K562 (cell line): ENCODE measurements around the gene DPEP2. TPM values are rescaled to one million over a fixed set of nuclear protein-coding genes. Genes with fewer than 3 reads are reported as not detected.
A peak's percentile ranks its signal among the peaks of the same experiment; 100 is the strongest.

ENCODE experiments used
- ATAC-seq: fragments of 200-7000 bp; cut with Tn5 transposase; 3 replicates; pipeline ENCODE4 v1.9.1; 2020; ENCODE audit warnings: moderate library complexity
- BruUV-seq: library from RNA; stranded (reverse); fragments of 400-500 nt; replicated peaks from 2 replicates; lab custom pipeline; 2021; lab: Mats Ljungman, UMichigan
- CTCF ChIA-PET: fragments of 300-600 bp; formaldehyde crosslinking; extraction: SDS; loops from one replicate; lab custom pipeline; 2021; ENCODE audit warnings: low intra/inter-chr PET ratio; lab: Yijun Ruan, JAX
- POLR2A ChIA-PET: fragments of 300-600, 350-650 bp; sonication (Branson Sonifier 250); formaldehyde crosslinking; extraction: SDS; loops from one replicate; lab custom pipeline; 2021; ENCODE audit warnings: antibody characterized with exemption, inconsistent platforms; lab: Yijun Ruan, JAX
- DNase-seq, 4 experiments: peaks; one replicate each; pipeline versions ENCODE4 v3.0.0 to v3.0.0-alpha.2; 2011 to 2018; ENCODE audit warnings: low spot score in 3 of 4, mixed read lengths in 3 of 4; ENCODE audit errors: extremely low read depth in 1 of 4
- FAIRE-seq: peaks from 2 replicates; lab custom pipeline; 2011; peaks lifted over from hg19 to GRCh38; lab: Jason Lieb, UNC
- H2AFZ ChIP-seq: 2 replicates; pipeline ENCODE4 v1.6.0; 2011; ENCODE audit warnings: low read depth, low read length, control low read depth, inconsistent platforms
- H3K27ac ChIP-seq: fragments of 200-600 bp; 3 replicates; pipeline ENCODE4 v1.8.0; 2011; ENCODE audit warnings: low read depth, mild to moderate bottlenecking, control low read depth, inconsistent platforms, low read length, moderate library complexity, mixed read lengths; ENCODE audit errors: extremely low read depth
- H3K27me3 ChIP-seq, 2 experiments: fragments of 300-600 bp in 1 of 2; 2 replicates in 1 of 2; 3 replicates in 1 of 2; pipeline versions ENCODE4 v1.6.0 to v1.8.0; 2011; ENCODE audit warnings: inconsistent platforms in 2 of 2, low read length in 2 of 2, mild to moderate bottlenecking in 1 of 2, mixed read lengths in 1 of 2, moderate library complexity in 1 of 2; ENCODE audit not compliant: control insufficient read depth in 2 of 2, insufficient read depth in 2 of 2
- H3K36me3 ChIP-seq: fragments of 300-600 bp; 3 replicates; pipeline ENCODE4 v1.8.0; 2011; ENCODE audit warnings: mild to moderate bottlenecking, low read length, inconsistent platforms; ENCODE audit not compliant: control insufficient read depth, insufficient read depth
- H3K4me1 ChIP-seq, 2 experiments: fragments of 200-600 bp in 1 of 2; replicated peaks in 1 of 2; 2 replicates in 1 of 2; 3 replicates in 1 of 2; pipeline versions ENCODE4 v1.5.1 to v1.8.0; 2011; ENCODE audit warnings: inconsistent platforms in 2 of 2, low read length in 2 of 2, mild to moderate bottlenecking in 1 of 2, mixed read lengths in 1 of 2, moderate library complexity in 1 of 2; ENCODE audit not compliant: control insufficient read depth in 2 of 2, insufficient read depth in 2 of 2
- H3K4me2 ChIP-seq: 2 replicates; pipeline ENCODE4 v1.6.1; 2011; ENCODE audit warnings: low read length, control low read depth, inconsistent platforms, mixed read lengths; ENCODE audit not compliant: insufficient read depth
- H3K4me3 ChIP-seq: fragments of 200-600 bp; sonication (generic), shearing (Covaris generic); 2 replicates; pipeline ENCODE4 v1.5.1; 2016; ENCODE audit warnings: control low read depth, inconsistent platforms
- H3K79me2 ChIP-seq: fragments of 200-600 bp; 3 replicates; pipeline ENCODE4 v1.8.0; 2011; ENCODE audit warnings: low read length, inconsistent platforms; ENCODE audit not compliant: control insufficient read depth, insufficient read depth
- H3K9ac ChIP-seq, 2 experiments: 2 replicates each; pipeline versions ENCODE4 v1.6.0 to v1.6.1; 2011; ENCODE audit warnings: low read depth in 2 of 2, low read length in 2 of 2, control low read depth in 1 of 2, inconsistent platforms in 1 of 2, mild to moderate bottlenecking in 1 of 2, mixed read lengths in 1 of 2; ENCODE audit not compliant: insufficient read depth in 1 of 2
- H3K9me1 ChIP-seq: one replicate; pipeline ENCODE4 v1.6.0; 2011; ENCODE audit warnings: inconsistent platforms, mild to moderate bottlenecking, low read length, moderate library complexity; ENCODE audit not compliant: control insufficient read depth, insufficient read depth
- H3K9me3 ChIP-seq: replicated peaks from 2 replicates; pipeline ENCODE4 v1.5.1; 2011; ENCODE audit warnings: low read depth, low read length, inconsistent platforms; ENCODE audit not compliant: control insufficient read depth, insufficient read depth
- H4K20me1 ChIP-seq: replicated peaks from 2 replicates; pipeline ENCODE4 v1.6.1; 2011; ENCODE audit warnings: low read length, inconsistent platforms, mixed read lengths; ENCODE audit not compliant: control insufficient read depth, insufficient read depth
- GABPB2 ChIP-seq: fragments of 250-450 bp; sonication (Bioruptor Pico); conservative IDR thresholded peaks from 2 replicates; pipeline ENCODE4 v1.5.1; 2021; ENCODE audit warnings: mild to moderate bottlenecking
- HDAC6 ChIP-seq: IDR thresholded peaks from 2 replicates; pipeline ENCODE4 v1.6.1; 2012; ENCODE audit warnings: low read depth, mild to moderate bottlenecking, control low read depth, inconsistent platforms, low read length, moderate library complexity
- TBL1XR1 ChIP-seq, 2 experiments: IDR thresholded peaks; 2 replicates each; pipeline ENCODE4 v1.6.1; 2012; ENCODE audit warnings: improper control_type of control experiment in 2 of 2, low read length in 2 of 2, mild to moderate bottlenecking in 1 of 2
- WGBS: fragments of 100-300 bp; shearing (Covaris generic); methylation state at CpG from one replicate; pipeline ENCODE4 v1.1.6; 2016; ENCODE audit warnings: low coverage, mixed read lengths; ENCODE audit not compliant: insufficient coverage; ENCODE audit errors: missing lambda C conversion rate; 5-methylcytosine and 5-hydroxymethylcytosine counted together
- in situ Hi-C: fragments of 300-500 bp; cut with MboI; formaldehyde crosslinking; loops from 4 replicates; pipeline ENCODE4 v1.15.0; 2018; ENCODE audit warnings: inconsistent platforms, mixed read lengths
- intact Hi-C: fragments of 100-400 bp; cut with micrococcal nuclease; formaldehyde crosslinking; loops from 2 replicates; pipeline ENCODE4 v1.14.2; 2022
- polyA plus RNA-seq, 8 experiments: library from polyadenylated mRNA; depleted of rRNA in 4 of 8; stranded (reverse) in 5 of 8; unstranded in 3 of 8; fragments of >200 nt; fragmentation: Nextera tagmentation in 2 of 8; fragmentation: Illumina TruSeq in 1 of 8; extraction: Ambion mirVana in 2 of 8; extraction: Trizol in 1 of 8; gene quantifications; 2 replicates each; pipeline versions ENCODE4 v1.2.1 to v1.2.3, GENCODE V29; 2011 to 2014; ENCODE audit warnings: inconsistent platforms in 1 of 8, missing spikeins in 1 of 8
- total RNA-seq, 7 experiments: library from RNA; depleted of rRNA in 6 of 7; stranded (reverse); fragments of >200 nt in 6 of 7; fragmentation: Illumina TruSeq in 2 of 7; extraction: Trizol in 2 of 7; gene quantifications; 2 replicates each; pipeline versions ENCODE4 v1.2.1 to v1.2.3, GENCODE V29; 2011 to 2021; ENCODE audit warnings: low replicate concordance in 1 of 7
- TF ChIP-seq, protein P1 (sequence below): fragments of 450-650 bp; IDR thresholded peaks from 2 replicates; pipeline ENCODE4 v1.6.1; 2016; ENCODE audit warnings: mild to moderate bottlenecking, moderate library complexity
- TF ChIP-seq, protein P2 (sequence below): sonication (generic); formaldehyde crosslinking; IDR thresholded peaks from 2 replicates; pipeline ENCODE4 v1.8.1; 2023; ENCODE audit warnings: missing genetic modification reagents, mild to moderate bottlenecking, borderline replicate concordance

DPEP2 gene
- total and polyA plus RNA-seq, 9 of the 15 experiments (the other 6 are each of a cell fraction or from before 2014, with no cell fraction given) = 0.14 to 1.2 (median 0.38) TPM

DNA sequence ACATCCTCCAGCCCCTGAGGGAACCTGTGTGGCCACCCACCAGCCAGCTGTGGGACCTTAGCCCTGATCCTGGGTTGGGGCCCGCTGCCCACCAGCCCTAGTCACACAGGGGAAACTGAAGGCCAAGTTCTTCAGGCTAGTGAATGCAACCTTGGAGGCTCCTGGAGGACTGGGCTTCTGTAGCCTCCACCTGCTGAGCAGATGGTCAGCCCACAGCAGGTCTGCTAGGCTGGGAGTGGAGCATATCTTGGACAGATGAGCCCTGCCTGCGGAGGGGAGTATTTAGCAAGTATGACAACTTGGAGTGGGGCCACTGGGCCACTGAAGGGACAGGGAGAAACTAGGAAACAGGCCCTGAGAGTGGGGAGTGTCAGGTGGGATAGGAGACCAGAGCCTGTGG, 23.1 kb downstream of the DPEP2 start:
- no peaks in the 10 kb centered on the region for H3K79me2 ChIP-seq
- H3K9me1 ChIP-seq = no peaks in the 10 kb centered on the region
- FAIRE-seq (no peak), ATAC-seq (peak; percentile 64), DNase-seq (no peak)
- intact Hi-C loops (no loop called here), in situ Hi-C loops (no loop called here)
- peaks cover 0 to 16% of the 10 kb centered on the region in 2 experiments; a peak in 3 of 5 replicates for H3K4me1 ChIP-seq
- no peak overlapping the region; the same call in 1 of the 2 replicates for H3K4me2 ChIP-seq
- CTCF ChIA-PET = no interaction called here
- POLR2A ChIA-PET = interaction anchor here (0.5 kb wide), 1 partner anchor 270 kb away, joined by 3 read pairs; no protein-coding TSS in a partner anchor
- no peaks in the 10 kb centered on the region for H3K36me3 ChIP-seq
- peaks cover 0 to 4% of the 10 kb centered on the region in 2 experiments; a peak in 1 of 5 replicates for H3K27me3 ChIP-seq
- BruUV-seq = no TSS peak
- H4K20me1 ChIP-seq = no peaks in the 10 kb centered on the region
- H3K9me3 ChIP-seq = no peaks in the 10 kb centered on the region
- 43% methylated on average over 2 of the region's 2 CpGs for WGBS
- 0 out of 2 replicates have a peak overlapping the region, but pooled peaks have one; percentile 67 for H2AFZ ChIP-seq
- peak overlapping the region in 1 of 2 experiments; percentile 68; a peak in 1 of 4 replicates for H3K9ac ChIP-seq
- H3K4me3 ChIP-seq = no peak overlapping the region
- H3K27ac ChIP-seq = no peak overlapping the region
- TF ChIP-seq, protein P1, sequence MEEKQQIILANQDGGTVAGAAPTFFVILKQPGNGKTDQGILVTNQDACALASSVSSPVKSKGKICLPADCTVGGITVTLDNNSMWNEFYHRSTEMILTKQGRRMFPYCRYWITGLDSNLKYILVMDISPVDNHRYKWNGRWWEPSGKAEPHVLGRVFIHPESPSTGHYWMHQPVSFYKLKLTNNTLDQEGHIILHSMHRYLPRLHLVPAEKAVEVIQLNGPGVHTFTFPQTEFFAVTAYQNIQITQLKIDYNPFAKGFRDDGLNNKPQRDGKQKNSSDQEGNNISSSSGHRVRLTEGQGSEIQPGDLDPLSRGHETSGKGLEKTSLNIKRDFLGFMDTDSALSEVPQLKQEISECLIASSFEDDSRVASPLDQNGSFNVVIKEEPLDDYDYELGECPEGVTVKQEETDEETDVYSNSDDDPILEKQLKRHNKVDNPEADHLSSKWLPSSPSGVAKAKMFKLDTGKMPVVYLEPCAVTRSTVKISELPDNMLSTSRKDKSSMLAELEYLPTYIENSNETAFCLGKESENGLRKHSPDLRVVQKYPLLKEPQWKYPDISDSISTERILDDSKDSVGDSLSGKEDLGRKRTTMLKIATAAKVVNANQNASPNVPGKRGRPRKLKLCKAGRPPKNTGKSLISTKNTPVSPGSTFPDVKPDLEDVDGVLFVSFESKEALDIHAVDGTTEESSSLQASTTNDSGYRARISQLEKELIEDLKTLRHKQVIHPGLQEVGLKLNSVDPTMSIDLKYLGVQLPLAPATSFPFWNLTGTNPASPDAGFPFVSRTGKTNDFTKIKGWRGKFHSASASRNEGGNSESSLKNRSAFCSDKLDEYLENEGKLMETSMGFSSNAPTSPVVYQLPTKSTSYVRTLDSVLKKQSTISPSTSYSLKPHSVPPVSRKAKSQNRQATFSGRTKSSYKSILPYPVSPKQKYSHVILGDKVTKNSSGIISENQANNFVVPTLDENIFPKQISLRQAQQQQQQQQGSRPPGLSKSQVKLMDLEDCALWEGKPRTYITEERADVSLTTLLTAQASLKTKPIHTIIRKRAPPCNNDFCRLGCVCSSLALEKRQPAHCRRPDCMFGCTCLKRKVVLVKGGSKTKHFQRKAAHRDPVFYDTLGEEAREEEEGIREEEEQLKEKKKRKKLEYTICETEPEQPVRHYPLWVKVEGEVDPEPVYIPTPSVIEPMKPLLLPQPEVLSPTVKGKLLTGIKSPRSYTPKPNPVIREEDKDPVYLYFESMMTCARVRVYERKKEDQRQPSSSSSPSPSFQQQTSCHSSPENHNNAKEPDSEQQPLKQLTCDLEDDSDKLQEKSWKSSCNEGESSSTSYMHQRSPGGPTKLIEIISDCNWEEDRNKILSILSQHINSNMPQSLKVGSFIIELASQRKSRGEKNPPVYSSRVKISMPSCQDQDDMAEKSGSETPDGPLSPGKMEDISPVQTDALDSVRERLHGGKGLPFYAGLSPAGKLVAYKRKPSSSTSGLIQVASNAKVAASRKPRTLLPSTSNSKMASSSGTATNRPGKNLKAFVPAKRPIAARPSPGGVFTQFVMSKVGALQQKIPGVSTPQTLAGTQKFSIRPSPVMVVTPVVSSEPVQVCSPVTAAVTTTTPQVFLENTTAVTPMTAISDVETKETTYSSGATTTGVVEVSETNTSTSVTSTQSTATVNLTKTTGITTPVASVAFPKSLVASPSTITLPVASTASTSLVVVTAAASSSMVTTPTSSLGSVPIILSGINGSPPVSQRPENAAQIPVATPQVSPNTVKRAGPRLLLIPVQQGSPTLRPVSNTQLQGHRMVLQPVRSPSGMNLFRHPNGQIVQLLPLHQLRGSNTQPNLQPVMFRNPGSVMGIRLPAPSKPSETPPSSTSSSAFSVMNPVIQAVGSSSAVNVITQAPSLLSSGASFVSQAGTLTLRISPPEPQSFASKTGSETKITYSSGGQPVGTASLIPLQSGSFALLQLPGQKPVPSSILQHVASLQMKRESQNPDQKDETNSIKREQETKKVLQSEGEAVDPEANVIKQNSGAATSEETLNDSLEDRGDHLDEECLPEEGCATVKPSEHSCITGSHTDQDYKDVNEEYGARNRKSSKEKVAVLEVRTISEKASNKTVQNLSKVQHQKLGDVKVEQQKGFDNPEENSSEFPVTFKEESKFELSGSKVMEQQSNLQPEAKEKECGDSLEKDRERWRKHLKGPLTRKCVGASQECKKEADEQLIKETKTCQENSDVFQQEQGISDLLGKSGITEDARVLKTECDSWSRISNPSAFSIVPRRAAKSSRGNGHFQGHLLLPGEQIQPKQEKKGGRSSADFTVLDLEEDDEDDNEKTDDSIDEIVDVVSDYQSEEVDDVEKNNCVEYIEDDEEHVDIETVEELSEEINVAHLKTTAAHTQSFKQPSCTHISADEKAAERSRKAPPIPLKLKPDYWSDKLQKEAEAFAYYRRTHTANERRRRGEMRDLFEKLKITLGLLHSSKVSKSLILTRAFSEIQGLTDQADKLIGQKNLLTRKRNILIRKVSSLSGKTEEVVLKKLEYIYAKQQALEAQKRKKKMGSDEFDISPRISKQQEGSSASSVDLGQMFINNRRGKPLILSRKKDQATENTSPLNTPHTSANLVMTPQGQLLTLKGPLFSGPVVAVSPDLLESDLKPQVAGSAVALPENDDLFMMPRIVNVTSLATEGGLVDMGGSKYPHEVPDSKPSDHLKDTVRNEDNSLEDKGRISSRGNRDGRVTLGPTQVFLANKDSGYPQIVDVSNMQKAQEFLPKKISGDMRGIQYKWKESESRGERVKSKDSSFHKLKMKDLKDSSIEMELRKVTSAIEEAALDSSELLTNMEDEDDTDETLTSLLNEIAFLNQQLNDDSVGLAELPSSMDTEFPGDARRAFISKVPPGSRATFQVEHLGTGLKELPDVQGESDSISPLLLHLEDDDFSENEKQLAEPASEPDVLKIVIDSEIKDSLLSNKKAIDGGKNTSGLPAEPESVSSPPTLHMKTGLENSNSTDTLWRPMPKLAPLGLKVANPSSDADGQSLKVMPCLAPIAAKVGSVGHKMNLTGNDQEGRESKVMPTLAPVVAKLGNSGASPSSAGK = peak; percentile 31; the same call in 1 of the 2 replicates
- TF ChIP-seq GABPB2 (CRISPR knock-in tag) = no peak
- TF ChIP-seq HDAC6 = no peak
- no peak for TF ChIP-seq TBL1XR1 (IDR thresholded peaks at IDR 0.05; ENCODE audit: low read length in 2 of 2)
- TF ChIP-seq, protein P2, sequence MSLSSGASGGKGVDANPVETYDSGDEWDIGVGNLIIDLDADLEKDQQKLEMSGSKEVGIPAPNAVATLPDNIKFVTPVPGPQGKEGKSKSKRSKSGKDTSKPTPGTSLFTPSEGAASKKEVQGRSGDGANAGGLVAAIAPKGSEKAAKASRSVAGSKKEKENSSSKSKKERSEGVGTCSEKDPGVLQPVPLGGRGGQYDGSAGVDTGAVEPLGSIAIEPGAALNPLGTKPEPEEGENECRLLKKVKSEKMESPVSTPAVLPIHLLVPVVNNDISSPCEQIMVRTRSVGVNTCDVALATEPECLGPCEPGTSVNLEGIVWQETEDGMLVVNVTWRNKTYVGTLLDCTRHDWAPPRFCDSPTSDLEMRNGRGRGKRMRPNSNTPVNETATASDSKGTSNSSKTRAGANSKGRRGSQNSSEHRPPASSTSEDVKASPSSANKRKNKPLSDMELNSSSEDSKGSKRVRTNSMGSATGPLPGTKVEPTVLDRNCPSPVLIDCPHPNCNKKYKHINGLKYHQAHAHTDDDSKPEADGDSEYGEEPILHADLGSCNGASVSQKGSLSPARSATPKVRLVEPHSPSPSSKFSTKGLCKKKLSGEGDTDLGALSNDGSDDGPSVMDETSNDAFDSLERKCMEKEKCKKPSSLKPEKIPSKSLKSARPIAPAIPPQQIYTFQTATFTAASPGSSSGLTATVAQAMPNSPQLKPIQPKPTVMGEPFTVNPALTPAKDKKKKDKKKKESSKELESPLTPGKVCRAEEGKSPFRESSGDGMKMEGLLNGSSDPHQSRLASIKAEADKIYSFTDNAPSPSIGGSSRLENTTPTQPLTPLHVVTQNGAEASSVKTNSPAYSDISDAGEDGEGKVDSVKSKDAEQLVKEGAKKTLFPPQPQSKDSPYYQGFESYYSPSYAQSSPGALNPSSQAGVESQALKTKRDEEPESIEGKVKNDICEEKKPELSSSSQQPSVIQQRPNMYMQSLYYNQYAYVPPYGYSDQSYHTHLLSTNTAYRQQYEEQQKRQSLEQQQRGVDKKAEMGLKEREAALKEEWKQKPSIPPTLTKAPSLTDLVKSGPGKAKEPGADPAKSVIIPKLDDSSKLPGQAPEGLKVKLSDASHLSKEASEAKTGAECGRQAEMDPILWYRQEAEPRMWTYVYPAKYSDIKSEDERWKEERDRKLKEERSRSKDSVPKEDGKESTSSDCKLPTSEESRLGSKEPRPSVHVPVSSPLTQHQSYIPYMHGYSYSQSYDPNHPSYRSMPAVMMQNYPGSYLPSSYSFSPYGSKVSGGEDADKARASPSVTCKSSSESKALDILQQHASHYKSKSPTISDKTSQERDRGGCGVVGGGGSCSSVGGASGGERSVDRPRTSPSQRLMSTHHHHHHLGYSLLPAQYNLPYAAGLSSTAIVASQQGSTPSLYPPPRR (CRISPR knock-in tag) = 0 out of 2 replicates have a peak, but pooled peaks have one; percentile 52
